COLO668 (cell line): ENCODE data around the gene GLDC.
"Not testable (repeated sequence)": the region's sequence is repeated elsewhere in the genome, so short reads cannot be mapped to it uniquely, and the experiment has no call there.

ENCODE experiments used
- DNase-seq: peaks from one replicate; lab custom pipeline; 2025; ENCODE audit not compliant: unreplicated experiment; lab: John Stamatoyannopoulos, UW

The GLDC gene

DNA sequence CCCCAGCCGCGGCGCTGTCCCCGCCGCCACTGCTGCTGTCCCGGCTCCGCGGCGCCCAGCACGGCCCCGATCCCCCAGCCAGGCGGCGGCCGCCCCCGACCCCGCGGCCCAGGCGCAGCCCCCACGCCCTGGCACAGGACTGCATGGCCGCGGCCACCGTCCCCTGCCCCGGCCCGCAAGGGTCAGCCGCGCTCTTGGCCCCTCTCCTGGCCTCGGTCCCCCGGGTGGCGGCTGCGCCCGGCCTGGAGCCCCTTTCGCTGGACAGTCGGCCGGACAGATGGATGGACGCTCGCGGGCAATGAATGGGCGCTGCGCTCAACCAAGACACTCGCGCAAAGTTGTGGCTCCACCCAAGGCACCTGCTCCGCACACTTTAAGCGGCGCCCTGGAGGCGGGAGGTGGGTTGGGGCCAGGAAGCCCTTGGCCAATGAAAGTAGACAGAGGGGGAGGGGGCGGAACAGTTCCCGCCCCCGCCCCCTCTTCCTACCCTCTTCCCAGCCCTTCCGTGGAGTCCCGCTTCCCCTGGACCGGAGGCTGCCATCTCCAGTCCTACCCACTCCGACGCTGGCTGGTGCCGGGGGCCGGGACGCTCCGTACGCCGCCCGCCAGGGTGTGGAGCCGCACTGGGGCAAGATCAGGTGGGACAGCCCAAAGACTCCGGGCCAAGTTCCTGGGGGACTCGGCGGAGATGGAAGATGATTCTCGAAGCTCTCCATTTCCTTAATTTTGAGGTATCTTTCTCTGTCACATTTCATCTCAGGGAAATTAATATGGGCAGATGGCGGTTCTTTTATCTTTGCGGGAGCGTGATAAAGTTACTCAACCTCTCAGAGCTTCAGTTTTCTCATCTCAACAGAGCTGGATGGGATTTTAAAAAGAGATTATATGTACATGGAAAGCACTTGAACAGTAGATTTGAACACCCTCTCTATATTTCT lies at the start of gene GLDC:
TSS of gene GLDC (minus strand) at position 375 of the 938 bp plus-strand sequence. CDS start at position 145, 230 bp downstream.
- peak; percentile 86 for DNase-seq

DNA sequence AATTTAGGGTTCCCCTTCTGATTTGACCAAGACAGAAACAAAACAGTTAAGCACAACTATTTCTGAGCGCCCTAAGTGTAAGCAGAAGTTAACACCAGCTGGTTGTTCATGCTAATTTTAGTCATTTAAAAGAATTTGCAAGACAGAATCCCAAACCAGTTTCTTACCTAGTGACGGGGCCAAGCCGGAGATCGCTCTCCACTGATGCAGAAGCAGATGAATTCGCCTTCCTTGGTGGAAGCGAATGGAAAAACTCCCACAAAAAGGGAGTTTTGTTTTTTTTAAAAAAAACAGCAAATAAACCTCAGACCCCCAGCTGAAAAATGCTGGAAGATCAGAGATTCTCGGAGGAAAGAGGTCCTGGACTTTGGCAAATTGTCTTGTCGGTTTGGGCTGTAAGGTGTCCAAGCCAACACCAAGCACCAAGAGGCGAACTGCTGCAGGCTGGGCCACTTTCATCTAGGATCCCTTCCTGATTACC lies 47.4 kb upstream of the GLDC start:
- no peak for DNase-seq

DNA sequence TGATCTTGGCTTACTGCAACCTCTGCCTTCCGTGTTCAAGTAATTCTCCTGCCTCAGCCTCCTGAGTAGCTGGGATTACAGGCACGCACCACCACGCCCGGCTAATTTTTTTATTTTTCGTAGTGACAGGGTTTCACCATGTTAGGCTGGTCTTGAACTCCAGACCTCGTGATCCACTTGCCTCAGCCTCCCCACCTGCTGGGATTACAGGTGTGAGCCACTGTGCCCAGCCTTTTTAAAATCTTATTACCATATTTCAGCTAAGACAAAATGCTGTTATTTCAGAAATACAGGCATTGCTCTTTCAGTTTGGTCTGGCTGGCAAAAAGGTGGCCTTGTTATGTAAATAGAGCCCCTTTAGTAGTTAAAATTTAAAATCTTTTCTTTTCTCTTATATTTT lies 46.9 kb upstream of the GLDC start:
- no peak for DNase-seq

DNA sequence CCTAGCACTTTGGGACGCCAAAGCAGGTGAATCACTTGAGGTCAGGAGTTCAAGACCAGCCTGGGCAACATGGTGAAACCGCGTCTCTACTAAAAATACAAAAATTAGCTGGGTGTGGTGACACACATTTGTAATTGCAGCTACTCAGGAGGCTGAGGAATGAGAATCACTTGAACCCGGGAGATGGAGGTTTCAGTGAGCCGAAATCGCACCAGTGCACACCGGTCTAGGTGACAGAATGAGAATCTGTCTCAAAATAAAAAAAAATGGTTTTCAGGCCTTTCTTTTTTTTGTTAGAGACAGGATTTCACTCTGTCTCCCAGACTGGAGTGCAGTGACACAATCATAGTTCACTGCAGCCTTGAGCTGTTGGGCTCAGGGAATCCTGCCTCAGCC lies 45.1 kb upstream of the GLDC start:
- not testable (repeated sequence) for DNase-seq

DNA sequence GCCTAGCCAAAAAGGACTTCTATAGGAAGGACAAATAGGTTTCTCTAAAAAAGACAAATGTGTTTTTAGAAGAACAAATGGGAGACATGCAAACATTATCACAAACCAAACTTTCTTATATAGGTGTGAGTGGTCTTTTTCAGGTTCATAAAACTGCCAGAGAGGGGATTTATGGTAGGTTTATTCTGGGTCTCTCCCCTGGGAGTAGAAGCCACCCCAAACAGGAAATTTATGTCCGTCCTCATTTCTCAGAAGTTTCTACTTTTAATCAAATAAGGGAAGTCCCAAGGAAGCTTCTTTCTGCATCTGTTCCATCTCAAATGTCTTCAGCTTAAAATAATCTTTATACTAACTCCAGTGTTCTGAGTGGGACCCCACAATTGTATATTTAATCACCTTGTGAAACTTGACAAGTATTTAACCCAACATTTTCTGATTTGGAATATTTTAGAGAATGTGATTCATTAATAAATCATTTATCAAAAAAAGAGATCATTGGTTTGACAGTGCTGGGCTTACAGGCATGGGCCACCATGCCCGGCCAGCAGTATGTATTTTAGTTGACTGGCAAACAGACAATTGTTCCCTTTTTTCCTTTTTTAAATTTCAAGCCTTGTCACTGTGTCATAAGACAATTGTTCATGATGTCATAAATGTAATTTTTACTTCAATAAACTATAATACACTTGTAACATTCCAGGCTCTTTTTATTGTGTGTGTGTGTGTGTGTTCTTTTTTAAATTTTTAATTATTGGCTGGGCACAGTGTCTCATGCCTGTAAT lies 44.6 kb upstream of the GLDC start:
- DNase-seq = no peak

DNA sequence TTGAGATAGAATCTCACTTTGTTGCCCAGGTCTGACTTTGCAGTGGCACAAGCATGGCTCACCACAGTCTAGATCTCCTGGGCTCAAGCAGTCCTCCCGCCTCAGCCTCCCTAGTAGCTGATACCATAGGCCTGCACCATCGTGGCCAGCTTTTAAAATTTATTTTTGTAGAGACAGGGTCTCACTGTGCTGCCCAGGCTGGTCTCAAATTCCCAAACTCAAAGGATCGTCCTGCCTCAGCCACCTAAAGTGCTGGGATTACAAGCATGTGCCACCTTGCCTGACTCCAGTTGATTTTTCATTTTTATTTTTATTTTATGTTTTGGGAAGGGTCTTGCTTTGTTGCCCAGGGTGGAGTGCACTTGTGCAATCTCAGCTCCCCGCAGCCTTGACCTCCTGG lies 41.7 kb upstream of the GLDC start:
- no peak for DNase-seq

DNA sequence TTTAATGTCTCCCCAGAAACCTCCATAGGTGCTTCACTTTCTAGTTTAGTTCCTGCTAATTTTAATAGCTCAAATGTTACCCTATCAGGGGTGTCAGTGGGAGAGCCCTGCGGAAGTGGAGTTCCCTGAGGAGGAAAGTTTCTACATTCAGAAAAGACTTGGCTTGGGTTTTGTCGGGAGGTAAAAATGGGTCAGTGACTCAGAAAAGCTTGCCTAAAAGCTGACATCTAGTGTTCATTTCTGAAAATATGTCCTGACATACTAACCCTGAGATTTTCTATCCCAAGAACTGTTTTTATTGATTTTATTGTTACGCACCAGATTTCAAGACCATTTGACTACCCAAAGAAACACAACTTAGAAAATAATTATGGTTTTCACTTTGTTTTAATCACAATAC lies 40.9 kb upstream of the GLDC start:
- DNase-seq = no peak

DNA sequence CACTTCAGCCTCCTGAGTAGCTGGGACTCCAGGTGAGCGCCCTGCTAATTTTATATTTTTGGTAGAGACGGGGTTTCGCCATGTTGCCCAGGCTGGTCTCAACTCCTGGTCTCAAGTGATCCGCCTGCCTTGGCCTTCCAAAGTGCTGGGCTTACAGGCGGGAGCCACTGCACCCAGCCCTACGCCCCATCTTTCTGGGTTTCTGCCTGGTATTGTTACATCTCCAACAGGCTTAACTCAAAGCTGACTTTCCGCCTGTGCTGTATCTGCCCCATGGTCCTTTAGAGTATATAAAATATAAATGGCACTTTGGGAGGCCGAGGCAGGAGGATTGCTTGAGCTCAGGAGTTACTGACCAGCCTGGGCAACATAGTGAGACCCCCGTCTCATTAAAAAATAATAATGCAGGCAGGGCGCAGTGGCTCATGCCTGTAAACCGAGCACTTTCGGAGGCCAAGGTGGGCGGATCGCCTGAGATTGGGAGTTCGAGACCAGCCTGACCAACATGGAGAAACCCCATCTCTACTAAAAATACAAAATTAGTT lies 36.5 kb upstream of the GLDC start:
- DNase-seq = no peak

DNA sequence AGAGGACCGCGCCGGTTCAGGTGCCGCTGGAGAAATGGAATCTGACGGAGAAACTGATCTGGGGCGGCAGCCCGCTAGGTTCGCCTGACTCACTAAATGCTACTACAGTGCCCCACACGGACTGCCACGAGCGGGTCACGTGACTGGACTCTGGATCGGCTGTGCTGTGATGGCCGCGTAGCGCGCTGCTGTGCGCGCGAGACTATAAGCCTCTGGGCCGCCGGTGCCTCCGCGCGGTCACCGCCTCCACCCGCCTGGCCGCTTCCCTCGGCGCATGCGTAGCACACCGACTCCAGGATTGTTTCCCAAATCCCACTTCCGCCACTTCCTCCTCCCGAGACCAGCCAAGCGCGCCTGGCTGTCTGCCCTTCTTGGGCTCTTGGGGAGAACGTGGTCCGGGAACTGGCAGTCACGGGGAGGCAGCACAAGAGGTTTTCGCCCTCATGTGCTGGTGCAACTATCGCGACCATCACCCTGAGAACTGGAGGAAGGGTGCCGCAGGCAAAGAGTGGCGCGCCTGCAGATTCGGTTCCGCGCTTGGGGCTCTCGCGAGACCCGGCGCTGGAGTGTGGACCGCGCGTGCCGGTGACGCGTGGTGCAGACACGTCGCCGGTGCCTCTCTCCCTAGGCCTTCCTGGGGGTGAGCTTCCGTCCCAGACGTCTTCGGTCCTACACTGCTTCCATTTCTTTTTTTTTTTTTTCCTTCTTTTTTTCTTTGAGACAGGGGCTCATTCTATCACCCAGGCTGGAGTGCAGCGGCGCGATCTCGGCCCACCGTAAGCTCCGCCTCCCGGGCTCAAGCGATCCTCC lies 35.8 kb upstream of the GLDC start:
- peak; percentile 98 for DNase-seq

DNA sequence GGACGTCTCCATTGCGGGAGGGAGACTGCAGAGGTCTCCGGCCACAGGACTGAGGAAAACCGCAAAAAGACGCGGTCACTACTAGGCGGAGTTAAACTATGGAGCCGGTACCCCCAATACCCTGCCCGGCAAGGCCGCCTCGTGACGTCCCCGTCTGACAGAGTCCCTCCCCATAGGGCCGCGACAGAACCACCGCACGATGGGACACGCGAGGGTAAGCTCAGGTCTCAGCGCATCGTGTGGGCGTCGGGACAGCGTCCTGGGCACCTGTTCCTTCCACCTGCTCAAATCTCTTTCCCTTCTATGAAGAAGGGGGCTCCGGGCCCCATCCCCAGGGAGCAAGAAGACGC lies 35.2 kb upstream of the GLDC start:
- DNase-seq = peak; percentile 86

DNA sequence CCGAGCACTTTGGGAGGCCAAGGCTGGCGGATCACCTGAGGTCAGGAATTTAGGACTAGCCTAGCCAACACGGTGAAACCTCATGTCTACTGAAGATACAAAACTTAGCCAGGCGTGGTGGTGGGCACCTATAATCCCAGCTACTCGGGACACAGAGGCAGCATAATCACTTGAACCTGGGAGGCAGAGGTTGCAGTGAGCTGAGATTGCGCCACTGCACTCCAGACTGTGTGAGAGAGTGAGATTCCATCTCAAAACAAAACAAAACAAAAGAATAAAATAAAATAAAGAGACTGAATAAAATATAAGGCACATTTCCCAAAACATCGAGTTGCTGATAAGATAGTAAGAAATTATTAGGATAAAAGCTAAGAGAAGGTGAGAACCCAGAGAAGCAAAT lies 32.3 kb upstream of the GLDC start:
- no peak for DNase-seq

DNA sequence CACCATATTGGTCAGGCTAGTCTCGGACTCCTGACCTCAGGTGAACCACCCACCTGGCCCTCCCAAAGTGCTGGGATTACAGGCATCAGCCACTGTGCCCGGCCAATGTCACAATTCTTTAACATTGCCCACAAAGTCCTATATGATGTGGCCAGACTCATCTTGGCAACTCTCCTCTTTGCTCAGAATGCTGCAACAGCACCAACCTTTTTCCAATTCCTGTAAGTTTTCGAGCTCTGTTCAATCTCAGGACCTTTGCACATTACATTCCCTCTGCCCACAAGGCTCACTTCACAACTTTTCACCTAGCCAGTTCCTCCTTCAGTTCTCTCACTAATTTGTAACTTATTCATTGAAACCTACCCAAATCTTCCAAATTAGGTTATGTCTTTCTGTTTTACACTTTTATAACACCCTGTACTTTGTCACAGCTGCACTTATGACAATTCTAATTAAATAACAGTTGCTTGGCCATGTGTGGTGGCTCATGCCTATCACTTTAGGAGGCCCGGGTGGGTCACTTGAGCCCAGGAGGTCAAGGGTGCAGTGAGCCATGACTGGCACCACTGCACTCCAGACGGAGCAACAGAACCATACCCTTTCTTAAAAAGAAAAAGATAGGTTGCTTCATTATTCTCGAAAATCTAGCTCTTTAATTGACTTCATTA lies 30.9 kb upstream of the GLDC start:
- no peak for DNase-seq

DNA sequence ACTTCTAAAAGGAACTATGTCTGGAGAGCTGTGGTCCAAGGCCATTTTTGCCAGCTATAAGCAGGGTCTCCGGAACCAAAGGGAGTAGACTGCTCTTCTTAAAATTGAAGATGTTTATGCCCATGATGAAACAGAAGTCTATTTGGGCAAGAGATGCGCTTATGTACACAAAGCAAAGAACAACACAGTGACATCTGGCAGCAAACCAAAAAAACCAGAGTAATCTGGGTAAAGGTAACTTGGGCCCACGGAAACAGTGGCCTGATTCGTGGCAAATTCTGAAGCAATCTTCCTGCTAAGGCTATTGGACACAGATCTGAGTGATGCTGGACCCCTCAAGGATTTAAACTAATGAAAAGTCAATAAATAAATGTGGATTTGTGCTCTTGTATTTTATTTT lies 29.7 kb upstream of the GLDC start:
- DNase-seq = no peak

DNA sequence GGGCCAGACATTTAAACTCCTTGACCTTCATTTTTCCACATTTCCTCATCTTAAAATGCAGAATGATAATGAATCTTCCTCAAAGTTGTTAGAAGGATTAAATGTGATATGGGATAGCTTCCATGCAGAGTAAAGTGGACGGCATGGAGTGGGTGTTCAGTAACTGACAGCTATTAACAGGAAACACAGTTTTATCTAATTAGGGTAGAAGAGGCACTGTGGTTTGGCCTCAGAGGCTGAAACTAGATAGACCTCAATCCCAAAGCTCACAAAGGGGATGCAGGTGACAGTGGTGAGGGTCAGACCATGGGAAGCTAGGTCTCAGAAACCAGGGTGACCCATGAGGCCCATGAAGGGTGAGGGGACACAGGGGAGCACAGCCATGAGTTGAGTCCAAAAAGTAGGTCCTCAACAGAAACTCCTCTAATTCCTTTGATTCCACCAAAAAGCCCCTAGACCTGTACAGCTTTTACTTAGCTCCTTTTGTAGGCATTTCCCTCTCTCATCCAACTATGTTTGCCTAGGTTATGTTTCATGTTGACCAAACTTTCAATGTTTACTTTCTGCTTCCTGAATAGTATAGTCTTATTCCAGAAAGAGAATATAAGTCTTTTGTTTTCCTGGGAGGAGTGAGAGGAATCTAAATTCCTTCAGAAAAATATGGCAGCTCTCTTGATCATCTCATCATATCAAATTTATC lies 27.9 kb upstream of the GLDC start:
- DNase-seq = no peak

DNA sequence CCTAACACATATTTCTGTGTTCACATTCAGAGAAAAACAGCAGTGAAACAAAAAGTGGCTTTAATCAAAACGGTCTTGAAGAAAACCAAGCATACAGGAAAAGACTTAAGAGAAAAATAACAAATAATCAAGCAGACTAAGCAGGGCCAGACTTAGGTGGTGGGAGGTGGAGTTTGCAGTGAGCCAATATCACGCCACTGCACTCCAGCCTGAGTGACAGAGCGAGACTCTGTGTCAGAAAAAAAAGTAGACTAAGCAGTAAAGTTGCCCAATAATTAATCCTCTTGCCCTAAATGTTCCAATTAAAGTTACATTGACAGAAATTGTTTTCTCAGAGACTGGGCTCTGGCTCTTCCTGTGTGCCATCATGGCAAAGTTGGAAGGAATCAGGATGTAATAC lies 26.6 kb upstream of the GLDC start:
- DNase-seq = no peak

DNA sequence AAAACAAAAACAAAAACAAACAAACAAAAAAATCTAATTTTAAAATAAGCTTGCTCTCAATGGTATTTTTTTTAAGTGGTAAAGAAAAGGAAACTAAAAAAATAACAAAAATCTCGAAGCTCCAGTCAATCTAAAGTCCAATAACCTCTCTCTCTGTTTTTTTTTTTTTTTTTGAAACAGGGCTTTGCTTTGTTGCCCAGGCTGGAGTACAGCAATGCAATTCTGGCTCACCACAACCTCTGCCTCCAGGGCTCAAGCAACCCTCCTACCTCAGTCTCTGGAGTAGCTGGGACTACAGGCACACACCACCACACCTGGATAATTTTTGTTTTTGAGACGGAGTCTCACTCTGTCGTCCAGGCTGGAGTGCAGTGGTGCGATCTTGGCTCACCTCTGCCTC lies 25.9 kb upstream of the GLDC start:
- DNase-seq = no peak

DNA sequence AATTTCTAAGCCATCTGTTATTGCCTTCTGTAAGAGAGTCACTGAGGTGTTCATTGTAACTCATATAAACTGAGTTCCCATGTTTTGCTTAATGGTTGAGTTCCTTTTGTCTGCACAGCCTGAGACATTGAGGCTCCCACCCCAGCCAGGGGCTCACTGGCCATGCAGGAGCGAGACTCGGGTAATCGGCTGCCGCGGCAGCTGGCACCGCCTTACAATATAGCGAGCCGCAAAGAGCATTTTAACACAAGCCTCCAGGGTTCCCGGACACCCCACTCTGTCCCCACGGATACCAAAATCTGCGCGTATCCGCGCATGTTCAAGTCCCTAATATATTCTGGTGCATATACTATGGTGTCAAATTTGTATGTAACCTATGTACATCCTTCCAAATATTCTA lies 24.4 kb upstream of the GLDC start:
- no peak for DNase-seq

DNA sequence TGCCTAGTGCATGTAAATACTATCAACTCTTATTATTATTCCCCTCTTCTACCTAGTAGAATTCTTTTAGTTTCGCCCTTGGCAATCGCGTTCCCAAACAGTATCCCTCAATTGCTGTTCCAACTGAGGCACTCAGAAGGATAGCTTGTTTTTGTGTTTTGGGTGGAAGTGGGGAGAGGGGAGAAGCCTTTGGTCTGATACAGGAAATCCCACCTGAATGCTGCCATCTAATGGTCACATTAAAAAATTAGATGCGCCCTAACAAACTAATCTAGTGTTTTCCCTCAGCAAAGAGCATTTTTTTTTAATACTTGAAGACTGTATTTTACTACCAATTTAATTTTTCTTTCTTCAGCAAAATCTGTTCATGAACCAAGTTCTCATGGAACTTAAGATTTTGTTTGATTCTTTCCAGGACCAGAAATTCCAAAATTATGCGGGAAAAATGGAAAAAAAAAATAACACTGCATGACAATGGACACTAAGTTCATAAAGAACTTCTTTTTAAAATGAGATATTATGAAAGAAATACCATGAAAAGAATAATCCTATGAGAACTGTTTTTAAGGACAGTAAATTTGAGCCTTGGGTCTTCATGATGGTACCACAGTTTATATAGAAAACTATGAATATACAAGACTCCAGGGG lies 22.2 kb upstream of the GLDC start:
- DNase-seq = no peak

DNA sequence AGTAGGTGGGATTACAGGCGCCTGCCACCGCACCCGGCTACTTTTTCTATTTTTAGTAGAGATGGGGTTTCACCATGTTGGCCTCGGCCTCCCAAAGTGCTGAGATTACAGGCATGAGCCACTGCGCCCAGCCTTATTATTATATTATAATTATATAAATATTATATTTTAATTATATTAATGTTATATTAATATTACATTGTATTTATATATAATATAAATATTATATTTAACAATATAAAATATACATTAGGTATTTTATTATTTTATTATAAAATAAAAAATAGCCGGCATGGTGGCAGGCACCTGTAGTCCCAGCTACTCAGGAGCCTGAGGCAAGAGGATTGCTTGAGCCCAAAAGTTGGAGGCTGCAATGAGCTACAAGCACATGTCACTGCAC lies 21.6 kb upstream of the GLDC start:
- DNase-seq = no peak
